Astrocyte of the cerebellum (primary cell): ENCODE measurements around the gene SNX17.
"Not testable (repeated sequence)": the region's sequence is repeated elsewhere in the genome, so short reads cannot be mapped to it uniquely, and the experiment has no call there.

Experiments used
- DNase-seq: peaks from one replicate; pipeline ENCODE4 v3.0.0-alpha.2; 2011; ENCODE audit warnings: low read depth
- H3K4me3 ChIP-seq: 2 replicates; pipeline ENCODE4 v1.5.1; 2011; ENCODE audit warnings: mild to moderate bottlenecking, low read depth, low read length, moderate library complexity
- CTCF ChIP-seq: IDR thresholded peaks from 2 replicates; pipeline ENCODE4 v1.5.1; 2012; ENCODE audit warnings: low read length, low read depth, moderate library complexity, mild to moderate bottlenecking; ENCODE audit errors: missing control alignments
- in situ Hi-C: cut with HindIII; loops from 2 replicates; pipeline ENCODE4 v1.10.0; 2017; ENCODE audit warnings: low sequenced_read_pairs

Gene SNX17

GRCh38 chr2:27324720-27325119, 45.7 kb upstream of the SNX17 start:
- no peak for TF ChIP-seq CTCF
- DNase-seq, result no peak
- in situ Hi-C loops, result no loop called here
- H3K4me3 ChIP-seq, result no peak overlapping the region

- TF ChIP-seq CTCF, result no peak
- in situ Hi-C loops, result no loop called here
- no peak for DNase-seq
- no peak overlapping the region for H3K4me3 ChIP-seq
Observed at GRCh38 chr2:27335311-27335710, 35.1 kb upstream of the SNX17 start.

- no peak for TF ChIP-seq CTCF
- in situ Hi-C loops, result no loop called here
- no peak overlapping the region for H3K4me3 ChIP-seq
- no peak for DNase-seq
Observed at GRCh38 chr2:27336173-27336572, 34.2 kb upstream of the SNX17 start.

GRCh38 chr2:27347641-27348040, 22.8 kb upstream of the SNX17 start:
- no peak for TF ChIP-seq CTCF
- DNase-seq, result no peak
- in situ Hi-C loops, result no loop called here
- no peak overlapping the region for H3K4me3 ChIP-seq

GRCh38 chr2:27350106-27350693, 20.2 kb upstream of the SNX17 start:
- in situ Hi-C loops, result no loop called here
- no peak for DNase-seq
- TF ChIP-seq CTCF, result no peak
- H3K4me3 ChIP-seq, result no peak overlapping the region

GRCh38 chr2:27351802-27352598, 18.4 kb upstream of the SNX17 start:
- no peak for TF ChIP-seq CTCF
- in situ Hi-C loops, result no loop called here
- no peak for DNase-seq

GRCh38 chr2:27353386-27353761, 17.0 kb upstream of the SNX17 start:
- in situ Hi-C loops, DNase-seq, H3K4me3 ChIP-seq: not testable (repeated sequence)

More at GRCh38 chr2:27351802-27352598, 18.4 kb upstream of the SNX17 start:
- no peak overlapping the region for H3K4me3 ChIP-seq
